Esophagus squamous epithelium (tissue), 4 donors: ENCODE data around the gene CEP112.

ENCODE experiments used
- POLR2A ChIP-seq, 4 donors: fragments of 450-650 bp; IDR thresholded peaks; one replicate each; pipeline ENCODE4 v1.6.1; 2017; ENCODE audit warnings: antibody characterized with exemption in 4 of 4, mild to moderate bottlenecking in 4 of 4, moderate library complexity in 3 of 4
- TF ChIP-seq, protein P1 (sequence below), 6 experiments: fragments of 450-650 bp in 4 of 6; fragments of 200-600 bp in 2 of 6; sonication (generic) in 2 of 6; IDR thresholded peaks; one replicate each; pipeline ENCODE4 v1.5.1; 2016 to 2019; ENCODE audit warnings: antibody characterized with exemption in 6 of 6, mild to moderate bottlenecking in 4 of 6, moderate library complexity in 4 of 6

- no peak for TF ChIP-seq POLR2A (IDR thresholded peaks at IDR 0.05)
- TF ChIP-seq, protein P1, sequence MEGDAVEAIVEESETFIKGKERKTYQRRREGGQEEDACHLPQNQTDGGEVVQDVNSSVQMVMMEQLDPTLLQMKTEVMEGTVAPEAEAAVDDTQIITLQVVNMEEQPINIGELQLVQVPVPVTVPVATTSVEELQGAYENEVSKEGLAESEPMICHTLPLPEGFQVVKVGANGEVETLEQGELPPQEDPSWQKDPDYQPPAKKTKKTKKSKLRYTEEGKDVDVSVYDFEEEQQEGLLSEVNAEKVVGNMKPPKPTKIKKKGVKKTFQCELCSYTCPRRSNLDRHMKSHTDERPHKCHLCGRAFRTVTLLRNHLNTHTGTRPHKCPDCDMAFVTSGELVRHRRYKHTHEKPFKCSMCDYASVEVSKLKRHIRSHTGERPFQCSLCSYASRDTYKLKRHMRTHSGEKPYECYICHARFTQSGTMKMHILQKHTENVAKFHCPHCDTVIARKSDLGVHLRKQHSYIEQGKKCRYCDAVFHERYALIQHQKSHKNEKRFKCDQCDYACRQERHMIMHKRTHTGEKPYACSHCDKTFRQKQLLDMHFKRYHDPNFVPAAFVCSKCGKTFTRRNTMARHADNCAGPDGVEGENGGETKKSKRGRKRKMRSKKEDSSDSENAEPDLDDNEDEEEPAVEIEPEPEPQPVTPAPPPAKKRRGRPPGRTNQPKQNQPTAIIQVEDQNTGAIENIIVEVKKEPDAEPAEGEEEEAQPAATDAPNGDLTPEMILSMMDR (IDR thresholded peaks at IDR 0.05), result no peak
Measured at GRCh38 chr17:65855675-65856074, 336.3 kb downstream of the CEP112 start.
